ENCODE measurements around the gene BAMBI.

The BAMBI gene

GRCh38 chr10:28679581-28680357 is 2.4 kb downstream of the BAMBI start:
- H3K4me3 ChIP-seq: peak overlapping the region; percentile 82 to 99 (median 96)
- H3K9me3 ChIP-seq (replicated peaks in 1 of 11): no peaks in the 10 kb centered on the region
- peaks cover 0 to 70% (median 49%) of the 10 kb centered on the region in 11 experiments; a peak in 13 of 22 replicates for H4K20me1 ChIP-seq
- peaks cover 0 to 39% (median 34%) of the 10 kb centered on the region in 11 experiments; a peak in 15 of 22 replicates for H3K36me3 ChIP-seq
- no peak for TF ChIP-seq Cebpa-rat (IDR thresholded peaks at IDR 0.05)
- peak overlapping the region; percentile 75 to 94 (median 89) for H3K9ac ChIP-seq
- peak overlapping the region; percentile 90 to 99 (median 94) for H3K4me2 ChIP-seq
- H3K27ac ChIP-seq: peak overlapping the region in 10 of 11 experiments; percentile 27 to 90 (median 84); a peak in 17 of 22 replicates
- H3K27me3 ChIP-seq: peaks cover 5 to 22% (median 19%) of the 10 kb centered on the region in 11 experiments; a peak in 19 of 22 replicates
- peaks cover 43 to 62% (median 53%) of the 10 kb centered on the region in 10 experiments for H3K4me1 ChIP-seq

GRCh38 chr10:28680358-28680752 is 3.0 kb downstream of the BAMBI start:
- Histone ChIP-seq H3K9ac (peak overlapping the region; percentile 75 to 94 (median 89); a peak in 21 of 22 replicates), H4K20me1 (peaks cover 0 to 70% (median 49%) of the 10 kb centered on the region in 11 experiments; a peak in 13 of 22 replicates), H3K36me3 (peaks cover 0 to 41% (median 34%) of the 10 kb centered on the region in 11 experiments; a peak in 15 of 22 replicates), H3K27me3 (peaks cover 5 to 16% (median 15%) of the 10 kb centered on the region in 11 experiments; a peak in 19 of 22 replicates), H3K4me3 (peak overlapping the region; percentile 82 to 99 (median 96)), H3K4me1 (peaks cover 48 to 68% (median 59%) of the 10 kb centered on the region in 10 experiments), H3K27ac (peak overlapping the region in 9 of 11 experiments; percentile 27 to 90 (median 84); a peak in 14 of 22 replicates), H3K9me3 (replicated peaks in 1 of 11) (no peaks in the 10 kb centered on the region), H3K4me2 (peak overlapping the region; percentile 90 to 99 (median 94))
- no peak for TF ChIP-seq Cebpa-rat (IDR thresholded peaks at IDR 0.05)

- peaks cover 0 to 41% (median 34%) of the 10 kb centered on the region in 11 experiments; a peak in 15 of 22 replicates for H3K36me3 ChIP-seq
- H4K20me1 ChIP-seq: peaks cover 0 to 70% (median 49%) of the 10 kb centered on the region in 11 experiments; a peak in 13 of 22 replicates
- H3K4me2 ChIP-seq: peak overlapping the region; percentile 90 to 99 (median 94)
- no peak for TF ChIP-seq Cebpa-rat (IDR thresholded peaks at IDR 0.05)
- H3K9ac ChIP-seq: peak overlapping the region in 7 of 11 experiments; percentile 16 to 94 (median 91); a peak in 13 of 22 replicates
- H3K4me3 ChIP-seq: peak overlapping the region in 6 of 10 experiments; percentile 94 to 99 (median 98); a peak in 10 of 20 replicates
- peaks cover 0 to 7% (median 6%) of the 10 kb centered on the region in 11 experiments; a peak in 19 of 22 replicates for H3K27me3 ChIP-seq
- H3K9me3 ChIP-seq (replicated peaks in 1 of 11): no peaks in the 10 kb centered on the region
- H3K27ac ChIP-seq: peak overlapping the region in 4 of 11 experiments; percentile 1 to 90 (median 44); a peak in 4 of 22 replicates
- peaks cover 45 to 67% (median 57%) of the 10 kb centered on the region in 10 experiments for H3K4me1 ChIP-seq
These were observed 4.0 kb downstream of the BAMBI start for GRCh38 chr10:28681291-28681763.

- no peak for TF ChIP-seq Cebpa-rat (IDR thresholded peaks at IDR 0.05)
- Histone ChIP-seq H3K9me3 (replicated peaks in 1 of 11) (no peaks in the 10 kb centered on the region), H3K9ac (peak overlapping the region in 3 of 11 experiments; percentile 26 to 94 (median 91); a peak in 3 of 22 replicates), H3K4me1 (peaks cover 40 to 63% (median 53%) of the 10 kb centered on the region in 10 experiments), H3K4me2 (peak overlapping the region in 9 of 11 experiments; percentile 90 to 99 (median 94); a peak in 18 of 22 replicates), H3K27ac (no peak overlapping the region), H3K4me3 (peak overlapping the region in 2 of 10 experiments; percentile 97 to 99; a peak in 2 of 20 replicates), H3K27me3 (no peaks in the 10 kb centered on the region), H4K20me1 (peaks cover 0 to 70% (median 49%) of the 10 kb centered on the region in 11 experiments; a peak in 13 of 22 replicates), H3K36me3 (peaks cover 0 to 41% (median 34%) of the 10 kb centered on the region in 11 experiments; a peak in 15 of 22 replicates)
These were observed 4.8 kb downstream of the BAMBI start for GRCh38 chr10:28681928-28682750.

GRCh38 chr10:28684157-28684985 is 7.0 kb downstream of the BAMBI start:
- no peaks in the 10 kb centered on the region for H3K9me3 ChIP-seq (replicated peaks in 1 of 11)
- TF ChIP-seq Cebpa-rat (IDR thresholded peaks at IDR 0.05): no peak
- peak overlapping the region in 5 of 11 experiments; percentile 16 to 37 (median 20); a peak in 3 of 22 replicates for H3K27ac ChIP-seq
- no peaks in the 10 kb centered on the region for H3K27me3 ChIP-seq
- 0 out of 22 replicates have a peak overlapping the region, but pooled peaks of 1 of the 11 experiments have one; percentile 2 for H3K9ac ChIP-seq
- peaks cover 32 to 69% (median 52%) of the 10 kb centered on the region in 10 experiments for H3K4me1 ChIP-seq
- peak overlapping the region in 1 of 10 experiments; percentile 6; a peak in 1 of 20 replicates for H3K4me3 ChIP-seq
- peaks cover 0 to 41% (median 34%) of the 10 kb centered on the region in 11 experiments; a peak in 15 of 22 replicates for H3K36me3 ChIP-seq
- peak overlapping the region; percentile 29 to 94 (median 59) for H3K4me2 ChIP-seq
- peaks cover 0 to 49% (median 30%) of the 10 kb centered on the region in 11 experiments; a peak in 13 of 22 replicates for H4K20me1 ChIP-seq

- H3K4me2 ChIP-seq: peak overlapping the region; percentile 29 to 94 (median 59); a peak in 20 of 22 replicates
- 0 out of 22 replicates have a peak overlapping the region, but pooled peaks of 1 of the 11 experiments have one; percentile 2 for H3K9ac ChIP-seq
- H3K4me1 ChIP-seq: peaks cover 25 to 69% (median 47%) of the 10 kb centered on the region in 10 experiments
- peaks cover 0 to 42% (median 23%) of the 10 kb centered on the region in 11 experiments; a peak in 13 of 22 replicates for H4K20me1 ChIP-seq
- peaks cover 0 to 41% (median 34%) of the 10 kb centered on the region in 11 experiments; a peak in 15 of 22 replicates for H3K36me3 ChIP-seq
- H3K27ac ChIP-seq: peak overlapping the region in 4 of 11 experiments; percentile 16 to 37 (median 19); a peak in 3 of 22 replicates
- no peak overlapping the region for H3K4me3 ChIP-seq
- no peaks in the 10 kb centered on the region for H3K9me3 ChIP-seq (replicated peaks in 1 of 11)
- H3K27me3 ChIP-seq: no peaks in the 10 kb centered on the region
- no peak for TF ChIP-seq Cebpa-rat (IDR thresholded peaks at IDR 0.05)
These were observed 7.8 kb downstream of the BAMBI start for GRCh38 chr10:28684986-28685580.

- H4K20me1 ChIP-seq: peaks cover 0 to 36% (median 17%) of the 10 kb centered on the region in 11 experiments; a peak in 13 of 22 replicates
- no peaks in the 10 kb centered on the region for H3K27me3 ChIP-seq
- H3K4me3 ChIP-seq: no peak overlapping the region
- no peaks in the 10 kb centered on the region for H3K9me3 ChIP-seq (replicated peaks in 1 of 11)
- no peak for TF ChIP-seq Cebpa-rat (IDR thresholded peaks at IDR 0.05)
- H3K36me3 ChIP-seq: peaks cover 0 to 41% (median 34%) of the 10 kb centered on the region in 11 experiments; a peak in 15 of 22 replicates
- H3K27ac ChIP-seq: no peak overlapping the region
- peaks cover 19 to 64% (median 41%) of the 10 kb centered on the region in 10 experiments for H3K4me1 ChIP-seq
- no peak overlapping the region for H3K9ac ChIP-seq
- H3K4me2 ChIP-seq: no peak overlapping the region
These were observed 8.4 kb downstream of the BAMBI start for GRCh38 chr10:28685717-28686116.

All from BLaER1 treated with 17β-estradiol and CSF1 and Interleukin-3, amounts not matched to agents 10 nM and 100 nM (cell line).